ENCODE data around the gene CXorf49.
"Not testable (repeated sequence)": the region's sequence is repeated elsewhere in the genome, so short reads cannot be mapped to it uniquely, and the experiment has no call there.

CXorf49 gene

DNA sequence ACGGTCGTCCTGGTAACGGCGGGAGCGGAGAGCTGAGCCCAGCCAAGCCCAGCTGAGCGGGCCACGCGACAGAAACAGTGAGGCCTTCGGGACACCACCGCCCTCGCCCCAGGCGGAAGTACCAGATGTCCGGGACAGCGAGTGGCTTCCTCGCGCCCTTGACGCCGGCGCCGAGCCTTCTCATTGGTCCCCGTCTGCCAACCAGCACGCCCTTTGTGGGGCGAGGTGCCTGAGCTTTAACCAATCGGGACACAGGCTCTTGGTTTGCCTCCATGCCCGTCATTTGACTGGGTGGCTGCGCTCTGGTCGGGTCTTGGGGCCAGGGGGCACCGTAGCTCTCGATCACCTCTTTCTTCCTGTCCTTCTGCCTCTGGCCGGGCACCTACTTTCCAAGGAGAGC is at the start of gene CXorf49:
Gene CXorf49, minus strand, starts transcription at position 101 of the 400 bp plus-strand sequence. CDS start 134 bp downstream, outside the sequence.
- DNase-seq = not testable (repeated sequence)

DNA sequence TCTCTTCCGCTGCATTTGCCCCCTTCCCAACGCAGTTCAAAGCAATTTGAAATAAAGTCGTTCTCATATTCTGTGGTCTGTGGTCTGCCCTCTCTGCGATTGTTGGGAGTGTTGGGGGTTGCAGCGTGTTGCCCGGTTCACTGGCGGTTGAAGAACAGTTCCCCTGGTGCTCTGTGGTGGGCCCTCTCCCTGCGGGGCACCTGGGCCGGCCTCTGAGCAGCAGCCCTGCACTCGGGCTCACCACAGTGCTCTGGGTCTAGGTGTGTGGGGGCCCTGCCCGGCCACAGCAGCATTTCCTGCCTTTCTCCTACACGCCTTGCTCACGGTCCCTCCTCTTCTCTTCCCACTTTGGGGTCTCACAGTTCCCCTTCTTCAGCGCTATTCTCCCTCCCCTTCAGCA is 49.0 kb upstream of the CXorf49 start:
- DNase-seq = not testable (repeated sequence)

DNA sequence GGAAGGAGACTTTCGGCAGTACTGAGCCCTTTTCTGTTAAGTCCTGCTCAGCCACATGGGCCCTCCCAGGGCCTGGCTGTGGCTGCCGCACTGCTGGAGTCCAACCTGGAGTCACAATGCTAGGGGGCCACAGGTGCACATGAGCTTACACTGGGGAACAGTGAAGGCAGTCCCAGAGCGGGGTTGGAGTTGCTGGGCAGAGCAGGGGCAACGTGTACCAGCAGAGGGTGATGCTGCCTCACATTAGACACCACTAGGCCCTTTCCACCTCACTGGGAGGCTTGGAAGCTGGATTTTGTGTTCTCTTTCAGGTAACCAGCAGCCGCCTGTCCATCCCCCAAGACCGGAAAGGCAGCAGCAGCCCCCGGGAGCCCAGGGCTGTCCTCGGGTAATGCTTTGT is 47.5 kb upstream of the CXorf49 start:
- DNase-seq = not testable (repeated sequence)

DNA sequence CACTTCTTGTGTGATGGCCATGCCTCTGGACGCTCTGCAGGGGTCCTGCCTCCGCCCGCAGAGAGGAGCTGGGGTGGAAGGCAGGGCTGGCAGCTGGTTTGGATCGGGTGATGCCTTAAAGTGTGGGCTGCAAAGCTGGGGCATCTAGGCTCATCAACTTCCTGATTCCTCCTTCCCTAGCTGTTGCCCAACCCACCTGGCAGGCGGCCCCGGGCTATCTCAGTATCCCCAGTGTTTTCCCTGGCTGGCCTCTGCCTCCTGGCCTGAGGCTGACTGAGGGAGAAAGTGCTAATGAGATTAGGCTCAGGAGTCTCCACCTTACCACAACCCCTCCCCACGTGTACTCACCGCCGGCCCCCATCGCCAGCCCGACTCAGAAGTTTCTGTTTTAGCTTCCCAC is 46.7 kb upstream of the CXorf49 start:
- not testable (repeated sequence) for DNase-seq

DNA sequence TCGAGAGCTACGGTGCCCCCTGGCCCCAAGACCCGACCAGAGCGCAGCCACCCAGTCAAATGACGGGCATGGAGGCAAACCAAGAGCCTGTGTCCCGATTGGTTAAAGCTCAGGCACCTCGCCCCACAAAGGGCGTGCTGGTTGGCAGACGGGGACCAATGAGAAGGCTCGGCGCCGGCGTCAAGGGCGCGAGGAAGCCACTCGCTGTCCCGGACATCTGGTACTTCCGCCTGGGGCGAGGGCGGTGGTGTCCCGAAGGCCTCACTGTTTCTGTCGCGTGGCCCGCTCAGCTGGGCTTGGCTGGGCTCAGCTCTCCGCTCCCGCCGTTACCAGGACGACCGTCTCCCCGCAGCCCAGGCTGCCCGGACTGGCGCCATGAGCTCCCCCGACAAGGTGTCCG is 45.0 kb upstream of the CXorf49 start, which contains the start of gene CXorf49B:
Gene CXorf49B, plus strand, starts transcription at position 301 of the 400 bp plus-strand sequence. Its CDS starts 75 bp downstream, at position 376.
- not testable (repeated sequence) for DNase-seq

DNA sequence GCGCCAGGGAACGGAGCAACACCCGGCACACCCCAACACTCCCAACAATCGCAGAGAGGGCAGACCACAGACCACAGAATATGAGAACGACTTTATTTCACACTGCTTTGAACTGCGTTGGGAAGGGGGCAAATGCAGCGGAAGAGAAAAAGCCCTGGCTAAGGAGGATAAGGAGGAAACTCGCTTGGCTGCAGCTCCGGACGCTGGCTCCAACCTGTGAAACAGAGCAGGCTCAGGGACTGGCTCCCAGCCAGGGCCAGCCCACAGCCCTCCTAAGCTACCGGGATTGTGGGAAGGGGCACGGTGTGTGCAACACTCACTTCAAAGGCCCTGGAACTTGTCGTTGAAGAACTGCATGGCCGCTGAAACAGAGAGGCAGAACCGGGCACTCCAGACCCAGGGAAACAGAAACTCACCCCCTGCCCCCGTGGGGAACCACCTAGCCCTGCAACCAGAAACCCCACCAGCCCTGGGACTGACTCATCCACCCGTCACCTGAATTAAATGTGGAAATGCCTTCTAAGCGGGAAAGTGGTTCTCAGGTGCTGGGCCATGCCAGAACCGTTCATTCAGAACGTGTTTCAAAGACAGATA is 42.7 kb upstream of the CXorf49 start:
- not testable (repeated sequence) for DNase-seq

DNA sequence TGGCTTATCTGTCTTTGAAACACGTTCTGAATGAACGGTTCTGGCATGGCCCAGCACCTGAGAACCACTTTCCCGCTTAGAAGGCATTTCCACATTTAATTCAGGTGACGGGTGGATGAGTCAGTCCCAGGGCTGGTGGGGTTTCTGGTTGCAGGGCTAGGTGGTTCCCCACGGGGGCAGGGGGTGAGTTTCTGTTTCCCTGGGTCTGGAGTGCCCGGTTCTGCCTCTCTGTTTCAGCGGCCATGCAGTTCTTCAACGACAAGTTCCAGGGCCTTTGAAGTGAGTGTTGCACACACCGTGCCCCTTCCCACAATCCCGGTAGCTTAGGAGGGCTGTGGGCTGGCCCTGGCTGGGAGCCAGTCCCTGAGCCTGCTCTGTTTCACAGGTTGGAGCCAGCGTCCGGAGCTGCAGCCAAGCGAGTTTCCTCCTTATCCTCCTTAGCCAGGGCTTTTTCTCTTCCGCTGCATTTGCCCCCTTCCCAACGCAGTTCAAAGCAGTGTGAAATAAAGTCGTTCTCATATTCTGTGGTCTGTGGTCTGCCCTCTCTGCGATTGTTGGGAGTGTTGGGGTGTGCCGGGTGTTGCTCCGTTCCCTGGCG is 2.3 kb upstream of the CXorf49 start:
- DNase-seq = not testable (repeated sequence)

DNA sequence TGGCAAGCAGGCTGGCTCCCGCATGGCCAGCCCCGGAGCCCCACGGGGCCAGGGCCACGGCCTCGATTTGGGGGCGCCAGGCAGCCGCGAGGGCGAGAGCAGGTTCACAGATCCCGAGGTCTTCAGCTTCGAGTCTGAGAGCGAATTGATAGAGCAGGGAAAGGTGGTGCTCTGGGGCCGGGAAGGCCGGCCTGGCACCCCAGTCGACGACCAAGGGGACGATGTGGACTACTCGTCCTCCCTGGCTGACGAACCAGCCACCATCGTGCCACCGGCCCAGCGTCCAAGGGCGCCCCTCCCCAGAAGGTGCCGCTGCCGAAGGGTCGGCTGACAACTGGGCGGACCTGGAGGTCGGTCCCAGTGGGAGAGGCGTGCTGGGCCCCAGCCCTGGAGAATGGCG is 1.1 kb upstream of the CXorf49 start:
- DNase-seq = not testable (repeated sequence)

DNA sequence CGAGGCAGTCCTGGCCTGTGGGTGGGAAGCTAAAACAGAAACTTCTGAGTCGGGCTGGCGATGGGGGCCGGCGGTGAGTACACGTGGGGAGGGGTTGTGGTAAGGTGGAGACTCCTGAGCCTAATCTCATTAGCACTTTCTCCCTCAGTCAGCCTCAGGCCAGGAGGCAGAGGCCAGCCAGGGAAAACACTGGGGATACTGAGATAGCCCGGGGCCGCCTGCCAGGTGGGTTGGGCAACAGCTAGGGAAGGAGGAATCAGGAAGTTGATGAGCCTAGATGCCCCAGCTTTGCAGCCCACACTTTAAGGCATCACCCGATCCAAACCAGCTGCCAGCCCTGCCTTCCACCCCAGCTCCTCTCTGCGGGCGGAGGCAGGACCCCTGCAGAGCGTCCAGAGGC is 1.8 kb downstream of the CXorf49 start:
- not testable (repeated sequence) for DNase-seq

DNA sequence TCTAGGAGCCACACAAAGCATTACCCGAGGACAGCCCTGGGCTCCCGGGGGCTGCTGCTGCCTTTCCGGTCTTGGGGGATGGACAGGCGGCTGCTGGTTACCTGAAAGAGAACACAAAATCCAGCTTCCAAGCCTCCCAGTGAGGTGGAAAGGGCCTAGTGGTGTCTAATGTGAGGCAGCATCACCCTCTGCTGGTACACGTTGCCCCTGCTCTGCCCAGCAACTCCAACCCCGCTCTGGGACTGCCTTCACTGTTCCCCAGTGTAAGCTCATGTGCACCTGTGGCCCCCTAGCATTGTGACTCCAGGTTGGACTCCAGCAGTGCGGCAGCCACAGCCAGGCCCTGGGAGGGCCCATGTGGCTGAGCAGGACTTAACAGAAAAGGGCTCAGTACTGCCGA is 2.5 kb downstream of the CXorf49 start:
- not testable (repeated sequence) for DNase-seq

DNA sequence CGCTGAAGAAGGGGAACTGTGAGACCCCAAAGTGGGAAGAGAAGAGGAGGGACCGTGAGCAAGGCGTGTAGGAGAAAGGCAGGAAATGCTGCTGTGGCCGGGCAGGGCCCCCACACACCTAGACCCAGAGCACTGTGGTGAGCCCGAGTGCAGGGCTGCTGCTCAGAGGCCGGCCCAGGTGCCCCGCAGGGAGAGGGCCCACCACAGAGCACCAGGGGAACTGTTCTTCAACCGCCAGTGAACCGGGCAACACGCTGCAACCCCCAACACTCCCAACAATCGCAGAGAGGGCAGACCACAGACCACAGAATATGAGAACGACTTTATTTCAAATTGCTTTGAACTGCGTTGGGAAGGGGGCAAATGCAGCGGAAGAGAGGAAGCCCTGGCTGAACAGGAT is 4.0 kb downstream of the CXorf49 start:
- not testable (repeated sequence) for DNase-seq

DNA sequence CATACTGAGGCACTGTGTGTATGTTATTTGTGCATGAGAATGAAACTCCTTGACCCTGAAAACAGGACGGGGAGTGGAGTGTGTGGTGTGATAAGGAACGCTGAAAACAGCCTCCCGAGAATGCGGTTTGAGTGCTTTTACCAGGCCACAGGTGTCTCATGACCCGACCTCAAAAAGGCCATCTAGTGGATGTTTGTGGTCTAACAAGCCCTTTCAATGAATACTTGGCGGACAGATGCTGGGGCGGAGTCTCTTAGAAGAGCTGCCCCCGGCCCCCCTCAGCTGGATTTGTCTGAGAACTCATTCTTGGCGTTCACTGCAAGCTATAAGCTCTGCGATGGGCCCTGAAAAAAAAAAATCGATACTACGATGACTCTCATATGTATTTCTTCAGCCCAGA is 15.2 kb downstream of the CXorf49 start:
- DNase-seq = not testable (repeated sequence)

DNA sequence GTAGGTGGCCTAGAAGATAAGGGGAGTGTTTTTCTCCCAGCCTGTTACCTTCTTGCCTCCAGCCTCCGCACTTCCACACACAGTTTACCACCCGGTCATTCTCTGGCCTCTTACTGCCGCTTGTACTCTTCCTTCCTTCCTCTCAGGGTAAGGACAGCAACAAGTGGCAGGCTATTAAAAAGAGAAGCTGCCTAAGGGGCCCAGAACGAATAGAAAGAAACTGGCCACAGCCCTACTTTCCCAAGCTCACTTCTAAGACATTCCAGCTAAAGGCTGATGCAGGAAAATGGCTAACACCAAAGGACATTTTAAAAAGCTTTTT is 19.1 kb downstream of the CXorf49 start:
- DNase-seq = not testable (repeated sequence)

DNA sequence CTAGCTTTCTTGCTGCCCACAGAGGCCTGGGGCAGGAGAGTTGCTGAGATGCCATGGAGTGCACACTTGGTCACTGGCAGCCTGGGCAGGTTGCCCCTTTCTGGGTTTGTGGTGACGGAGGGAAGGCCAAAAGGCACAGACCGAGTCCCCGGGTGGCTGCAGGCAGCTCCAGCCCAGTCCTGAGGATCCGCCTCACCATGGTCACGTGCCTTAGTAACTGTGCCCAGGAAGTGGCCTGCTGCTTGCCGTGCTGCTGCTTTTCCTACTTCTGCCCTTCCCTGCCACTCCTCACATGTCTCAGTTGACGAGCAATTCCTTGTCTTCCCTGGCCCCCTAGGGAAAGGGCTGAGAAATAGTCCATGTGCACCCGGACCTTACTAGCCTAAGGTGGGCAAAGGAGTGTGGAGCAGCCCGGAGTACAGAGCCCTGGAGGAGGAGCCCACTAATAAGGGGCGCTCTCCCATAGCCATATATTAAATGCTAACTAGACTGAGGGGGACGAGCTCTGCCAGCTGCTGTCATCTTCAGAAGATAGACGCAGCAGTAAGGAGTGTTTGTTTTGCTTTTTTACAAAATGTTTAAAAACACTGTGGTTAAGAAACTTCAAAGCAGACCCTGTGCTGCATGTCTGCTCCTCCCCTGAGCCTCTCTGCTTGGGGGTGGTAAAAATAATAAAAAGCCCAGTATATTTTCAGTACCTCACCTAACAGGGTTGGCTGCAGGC is 19.6 kb downstream of the CXorf49 start:
- DNase-seq = not testable (repeated sequence)

DNA sequence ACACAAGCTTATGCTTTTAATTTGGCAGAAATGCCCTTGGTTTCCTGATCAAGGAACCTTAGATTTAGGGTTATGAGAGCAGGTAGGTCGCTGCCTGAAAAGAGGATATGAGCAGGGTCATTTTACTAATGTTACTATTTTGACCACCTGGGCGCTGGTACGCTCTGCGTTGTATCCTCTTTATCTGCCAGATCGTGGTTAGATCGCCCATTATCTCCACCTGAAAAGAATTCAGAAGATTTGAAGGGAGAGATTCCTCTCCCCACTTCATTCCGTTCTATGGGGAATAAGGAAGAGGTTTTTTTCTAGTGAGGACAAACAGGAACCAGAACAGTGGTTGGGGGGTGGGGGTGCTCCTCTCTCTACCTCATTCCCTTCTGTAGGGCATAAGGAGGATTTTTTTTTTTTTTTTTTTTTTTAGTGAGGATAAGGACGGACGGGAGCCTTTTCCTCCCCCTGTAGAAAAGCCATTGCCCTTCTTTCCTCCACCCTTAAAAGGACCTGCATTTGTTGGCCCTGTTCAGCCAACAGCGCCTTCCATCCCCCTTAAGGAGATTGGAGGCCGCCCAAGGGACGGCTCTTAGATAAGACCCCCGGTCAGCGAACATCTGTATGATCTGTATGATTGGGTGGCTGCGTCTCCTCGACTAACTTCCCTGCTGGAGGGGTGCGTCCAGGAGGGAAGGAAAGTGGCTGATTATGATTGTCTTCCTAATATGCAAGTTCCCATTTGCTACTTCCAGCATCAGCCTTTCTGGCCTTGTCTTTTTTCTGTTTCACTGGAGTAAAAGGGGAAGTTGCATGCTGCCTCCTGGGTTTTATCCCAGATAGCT is 20.4 kb downstream of the CXorf49 start:
- DNase-seq = not testable (repeated sequence)

DNA sequence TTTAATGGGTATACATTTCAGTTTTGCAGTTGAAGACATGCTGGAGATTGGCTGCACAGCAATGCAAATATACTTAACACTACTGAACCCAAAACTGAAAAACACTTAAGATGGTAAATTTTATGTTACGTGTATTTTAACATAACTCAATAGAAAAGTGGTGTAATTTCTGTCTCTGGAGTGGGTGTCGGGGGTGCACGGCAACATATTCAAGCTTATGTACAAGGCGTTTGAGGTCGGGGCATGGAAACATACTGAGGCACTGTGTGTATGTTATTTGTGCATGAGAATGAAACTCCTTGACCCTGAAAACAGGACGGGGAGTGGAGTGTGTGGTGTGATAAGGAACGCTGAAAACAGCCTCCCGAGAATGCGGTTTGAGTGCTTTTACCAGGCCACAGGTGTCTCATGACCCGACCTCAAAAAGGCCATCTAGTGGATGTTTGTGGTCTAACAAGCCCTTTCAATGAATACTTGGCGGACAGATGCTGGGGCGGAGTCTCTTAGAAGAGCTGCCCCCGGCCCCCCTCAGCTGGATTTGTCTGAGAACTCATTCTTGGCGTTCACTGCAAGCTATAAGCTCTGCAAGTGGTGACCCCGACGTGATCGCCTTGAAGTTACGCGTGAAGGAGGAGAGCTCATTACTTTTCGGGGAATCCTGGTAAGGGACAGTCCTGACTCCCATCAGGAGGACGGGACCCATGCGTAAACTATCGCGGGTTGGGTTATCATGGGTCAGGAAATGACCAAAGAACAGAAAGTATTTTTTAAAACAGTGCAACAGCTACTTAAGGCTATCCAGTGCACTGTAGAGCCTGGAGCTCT is 21.2 kb downstream of the CXorf49 start:
- DNase-seq = not testable (repeated sequence)

DNA sequence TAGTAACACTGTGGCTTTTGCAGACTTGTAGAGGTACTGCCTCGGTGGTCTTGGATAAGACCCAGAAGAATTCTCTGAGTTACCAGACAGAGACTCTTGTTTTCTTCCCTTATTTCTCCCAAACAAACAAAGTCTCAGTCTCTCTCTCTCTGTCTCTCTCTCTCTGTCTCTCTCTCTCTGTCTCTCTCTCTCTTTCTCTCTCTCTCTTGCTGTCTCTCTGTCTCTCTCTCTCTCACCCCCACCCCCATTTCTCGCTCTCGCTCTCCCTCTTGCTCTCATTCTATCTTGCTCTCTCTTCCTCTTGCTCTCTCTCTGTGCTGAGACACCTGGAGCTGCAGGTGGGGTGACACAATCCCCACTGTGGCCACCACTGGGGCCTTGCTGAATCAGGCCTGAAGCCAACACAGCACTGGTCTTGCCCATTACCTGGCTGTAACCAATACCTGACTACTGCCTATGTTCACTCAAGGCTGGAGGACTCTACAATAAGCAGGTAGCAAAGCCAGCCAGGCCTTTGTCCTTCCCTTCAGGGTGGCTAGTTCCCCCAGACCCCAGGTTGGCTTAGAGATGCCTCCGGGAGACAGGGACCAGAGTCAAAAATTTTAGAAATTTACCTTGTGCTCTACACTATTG is 38.4 kb downstream of the CXorf49 start:
- DNase-seq = no peak

DNA sequence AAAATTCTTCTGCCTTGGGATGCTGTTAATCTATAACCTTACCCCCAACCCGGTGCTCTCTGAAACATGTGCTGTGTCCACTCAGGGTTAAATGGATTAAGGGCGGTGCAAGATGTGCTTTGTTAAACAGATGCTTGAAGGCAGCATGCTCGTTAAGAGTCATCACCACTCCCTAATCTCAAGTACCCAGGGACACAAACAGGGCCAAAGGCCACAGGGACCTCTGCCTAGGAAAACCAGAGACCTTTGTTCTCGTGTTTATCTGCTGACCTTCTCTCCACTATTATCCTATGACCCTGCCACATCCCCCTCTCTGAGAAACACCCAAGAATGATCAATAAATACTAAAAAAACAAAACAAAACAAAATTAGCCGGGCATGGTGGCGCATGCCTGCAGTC is 40.9 kb downstream of the CXorf49 start:
- DNase-seq = not testable (repeated sequence)

DNA sequence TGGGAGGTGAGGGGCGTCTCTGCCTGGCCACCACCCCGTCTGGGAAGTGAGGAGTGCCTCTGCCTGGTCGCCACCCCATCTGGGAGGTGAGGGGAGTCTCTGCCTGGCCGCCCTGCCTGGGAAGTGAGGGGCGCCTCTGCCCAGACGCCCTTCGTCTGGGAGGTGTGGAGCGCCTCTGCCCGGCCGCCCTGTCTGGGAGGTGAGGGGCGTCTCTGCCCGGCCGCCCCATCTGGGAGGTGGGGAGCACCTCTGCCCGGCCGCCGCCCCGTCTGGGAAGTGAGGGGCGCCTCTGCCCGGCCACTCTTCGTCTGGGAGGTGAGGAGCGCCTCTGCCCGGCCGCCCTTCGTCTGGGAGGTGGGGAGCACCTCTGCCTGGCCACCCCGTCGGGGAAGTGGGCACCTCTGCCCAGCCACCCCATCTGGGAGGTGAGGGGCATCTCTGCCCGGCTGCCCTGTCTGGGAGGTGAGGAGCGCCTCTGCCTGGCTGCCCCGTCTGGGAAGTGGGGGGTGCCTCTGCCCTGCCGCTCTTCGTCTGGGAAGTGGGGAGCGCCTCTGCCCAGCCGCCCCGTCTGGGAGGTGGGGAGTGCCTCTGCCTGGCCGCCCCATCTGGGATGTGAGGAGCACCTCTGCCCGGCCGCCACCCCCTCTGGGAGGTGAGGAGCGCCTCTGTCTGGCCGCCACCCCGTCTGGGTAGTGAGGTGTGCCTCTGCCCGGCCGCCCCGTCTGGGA is 41.9 kb downstream of the CXorf49 start:
- not testable (repeated sequence) for DNase-seq

DNA sequence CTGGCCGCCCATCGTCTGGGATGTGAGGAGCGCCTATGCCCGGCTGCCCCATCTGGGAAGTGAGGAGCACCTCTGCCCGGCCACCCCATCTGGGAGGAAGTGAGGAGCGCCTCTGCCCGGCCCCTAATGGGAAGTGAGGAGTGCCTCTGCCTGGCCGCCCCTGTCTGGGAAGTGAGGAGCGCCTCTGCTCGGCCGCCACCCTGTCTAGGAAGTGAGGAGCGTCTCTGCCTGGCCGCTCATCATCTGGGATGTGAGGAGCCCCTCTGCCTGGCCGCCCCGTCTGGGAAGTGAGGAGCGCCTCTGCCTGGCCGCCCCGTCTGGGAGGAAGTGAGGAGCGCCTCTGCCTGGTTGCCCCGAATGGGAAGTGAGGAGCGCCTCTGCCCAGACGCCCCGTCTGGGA is 42.4 kb downstream of the CXorf49 start:
- DNase-seq = not testable (repeated sequence)

DNA sequence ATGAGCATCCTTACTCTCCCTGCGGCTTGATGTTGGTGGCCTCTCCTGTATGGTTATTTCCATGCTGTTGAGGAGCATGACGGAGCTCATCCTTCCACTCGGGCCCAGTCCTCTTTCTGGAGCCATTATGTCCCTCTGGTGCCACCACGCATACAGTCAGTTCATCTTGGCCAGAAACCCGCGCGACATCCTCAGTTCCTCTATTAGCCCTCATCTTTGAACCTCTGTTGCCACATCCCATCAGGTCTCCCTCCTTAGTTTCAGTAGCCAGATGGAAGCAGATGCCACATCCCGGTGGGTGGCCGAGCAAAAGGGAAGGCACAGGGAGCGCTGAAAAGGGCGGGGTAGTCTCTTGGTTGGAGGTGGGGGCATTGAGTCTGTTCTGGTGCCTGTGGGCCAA is 46.1 kb downstream of the CXorf49 start:
- DNase-seq = no peak
